HL-60 (cell line): ENCODE data around the gene PLEKHJ1.

ENCODE experiments used
- GABPA ChIP-seq: IDR thresholded peaks from 2 replicates; pipeline ENCODE4 v1.6.1; 2012; ENCODE audit warnings: low read depth
- POLR2AphosphoS5 ChIP-seq: IDR thresholded peaks from 2 replicates; pipeline ENCODE4 v1.6.1; 2012; ENCODE audit warnings: low read depth
- SPI1 ChIP-seq: IDR thresholded peaks from 2 replicates; pipeline ENCODE4 v1.6.1; 2012; ENCODE audit warnings: low read depth, mild to moderate bottlenecking, borderline replicate concordance
- TF ChIP-seq, protein P1 (sequence below): IDR thresholded peaks from one replicate; pipeline ENCODE4 v1.5.1; 2011; ENCODE audit warnings: low read length, control low read depth, inconsistent platforms; ENCODE audit not compliant: insufficient read depth
- TF ChIP-seq, protein P2 (sequence below): IDR thresholded peaks from 2 replicates; pipeline ENCODE4 v1.6.1; 2012; ENCODE audit warnings: low read depth; ENCODE audit not compliant: insufficient replicate concordance

DNA sequence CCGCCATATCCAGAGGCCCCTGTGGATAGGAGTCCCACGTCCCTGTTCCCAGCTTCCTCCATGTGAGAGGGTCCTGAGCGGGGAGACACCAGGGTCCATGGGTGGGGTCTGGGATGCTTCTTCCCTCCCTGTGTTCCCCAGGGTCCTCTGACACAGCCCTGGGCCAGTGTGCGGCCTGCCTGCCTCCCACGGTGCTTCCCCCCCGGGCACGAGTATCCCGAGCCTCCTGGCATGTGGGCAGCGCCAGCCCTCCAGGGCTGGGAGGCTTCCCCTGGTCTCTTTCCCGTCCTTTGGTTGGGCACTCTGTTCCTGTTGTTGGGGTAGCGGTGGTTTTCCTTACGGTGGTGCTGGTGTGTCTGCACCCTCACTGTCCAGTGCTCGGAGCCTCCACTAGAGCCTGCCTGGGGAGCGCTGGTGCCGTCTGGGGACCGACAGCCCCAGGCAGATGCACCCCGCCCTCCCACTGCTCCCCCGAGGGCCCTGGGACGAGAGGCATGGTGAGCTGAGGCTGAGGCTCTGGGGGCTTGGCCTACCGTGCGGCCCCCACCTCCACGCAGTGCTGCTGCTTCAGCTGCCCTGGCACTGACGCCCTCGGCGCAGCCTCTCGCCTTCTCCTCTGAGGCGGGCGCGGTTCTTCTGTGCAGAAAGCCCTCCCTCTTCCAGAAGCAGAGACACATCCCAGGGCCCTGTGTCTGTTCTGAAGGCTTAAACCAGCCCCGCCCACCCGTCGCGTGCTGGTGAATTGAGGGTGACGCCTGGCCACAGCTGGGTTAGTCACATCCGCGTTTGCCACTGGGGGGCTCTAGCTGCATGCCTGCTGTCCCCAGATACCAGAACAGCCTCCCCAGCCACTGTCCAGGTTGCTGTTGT is 27.9 kb downstream of the PLEKHJ1 start:
- TF ChIP-seq, protein P1, sequence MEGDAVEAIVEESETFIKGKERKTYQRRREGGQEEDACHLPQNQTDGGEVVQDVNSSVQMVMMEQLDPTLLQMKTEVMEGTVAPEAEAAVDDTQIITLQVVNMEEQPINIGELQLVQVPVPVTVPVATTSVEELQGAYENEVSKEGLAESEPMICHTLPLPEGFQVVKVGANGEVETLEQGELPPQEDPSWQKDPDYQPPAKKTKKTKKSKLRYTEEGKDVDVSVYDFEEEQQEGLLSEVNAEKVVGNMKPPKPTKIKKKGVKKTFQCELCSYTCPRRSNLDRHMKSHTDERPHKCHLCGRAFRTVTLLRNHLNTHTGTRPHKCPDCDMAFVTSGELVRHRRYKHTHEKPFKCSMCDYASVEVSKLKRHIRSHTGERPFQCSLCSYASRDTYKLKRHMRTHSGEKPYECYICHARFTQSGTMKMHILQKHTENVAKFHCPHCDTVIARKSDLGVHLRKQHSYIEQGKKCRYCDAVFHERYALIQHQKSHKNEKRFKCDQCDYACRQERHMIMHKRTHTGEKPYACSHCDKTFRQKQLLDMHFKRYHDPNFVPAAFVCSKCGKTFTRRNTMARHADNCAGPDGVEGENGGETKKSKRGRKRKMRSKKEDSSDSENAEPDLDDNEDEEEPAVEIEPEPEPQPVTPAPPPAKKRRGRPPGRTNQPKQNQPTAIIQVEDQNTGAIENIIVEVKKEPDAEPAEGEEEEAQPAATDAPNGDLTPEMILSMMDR, result no peak
- TF ChIP-seq, protein P2, sequence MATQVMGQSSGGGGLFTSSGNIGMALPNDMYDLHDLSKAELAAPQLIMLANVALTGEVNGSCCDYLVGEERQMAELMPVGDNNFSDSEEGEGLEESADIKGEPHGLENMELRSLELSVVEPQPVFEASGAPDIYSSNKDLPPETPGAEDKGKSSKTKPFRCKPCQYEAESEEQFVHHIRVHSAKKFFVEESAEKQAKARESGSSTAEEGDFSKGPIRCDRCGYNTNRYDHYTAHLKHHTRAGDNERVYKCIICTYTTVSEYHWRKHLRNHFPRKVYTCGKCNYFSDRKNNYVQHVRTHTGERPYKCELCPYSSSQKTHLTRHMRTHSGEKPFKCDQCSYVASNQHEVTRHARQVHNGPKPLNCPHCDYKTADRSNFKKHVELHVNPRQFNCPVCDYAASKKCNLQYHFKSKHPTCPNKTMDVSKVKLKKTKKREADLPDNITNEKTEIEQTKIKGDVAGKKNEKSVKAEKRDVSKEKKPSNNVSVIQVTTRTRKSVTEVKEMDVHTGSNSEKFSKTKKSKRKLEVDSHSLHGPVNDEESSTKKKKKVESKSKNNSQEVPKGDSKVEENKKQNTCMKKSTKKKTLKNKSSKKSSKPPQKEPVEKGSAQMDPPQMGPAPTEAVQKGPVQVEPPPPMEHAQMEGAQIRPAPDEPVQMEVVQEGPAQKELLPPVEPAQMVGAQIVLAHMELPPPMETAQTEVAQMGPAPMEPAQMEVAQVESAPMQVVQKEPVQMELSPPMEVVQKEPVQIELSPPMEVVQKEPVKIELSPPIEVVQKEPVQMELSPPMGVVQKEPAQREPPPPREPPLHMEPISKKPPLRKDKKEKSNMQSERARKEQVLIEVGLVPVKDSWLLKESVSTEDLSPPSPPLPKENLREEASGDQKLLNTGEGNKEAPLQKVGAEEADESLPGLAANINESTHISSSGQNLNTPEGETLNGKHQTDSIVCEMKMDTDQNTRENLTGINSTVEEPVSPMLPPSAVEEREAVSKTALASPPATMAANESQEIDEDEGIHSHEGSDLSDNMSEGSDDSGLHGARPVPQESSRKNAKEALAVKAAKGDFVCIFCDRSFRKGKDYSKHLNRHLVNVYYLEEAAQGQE, result no peak
- TF ChIP-seq SPI1 (no peak), GABPA (no peak), POLR2AphosphoS5 (no peak)
